CD4-positive, alpha-beta memory T cell (primary cell): ENCODE measurements around the gene AFTPH. TPM values are rescaled to one million over a fixed set of nuclear protein-coding genes. Genes with fewer than 3 reads are reported as not detected.

Source experiments
- CTCF ChIA-PET: fragments of 350-600 bp; sonication (Branson Sonifier 250); formaldehyde crosslinking; loops from one replicate; lab custom pipeline; 2021; ENCODE audit warnings: inconsistent platforms; ENCODE audit not compliant: partially characterized antibody; lab: Charles Lee
- POLR2A ChIA-PET: fragments of 350-600 bp; sonication (Branson Sonifier 250); formaldehyde crosslinking; loops from one replicate; lab custom pipeline; 2021; ENCODE audit not compliant: partially characterized antibody; lab: Charles Lee
- DNase-seq, 5 donors: peaks; one replicate each; pipeline versions ENCODE4 v3.0.0 to v3.0.0-alpha.2; 2020 to 2022; ENCODE audit warnings: mixed read lengths in 1 of 5
- H3K27ac ChIP-seq: one replicate; pipeline ENCODE4 v1.7.0; 2013; ENCODE audit warnings: low read depth, low read length
- H3K27me3 ChIP-seq: 2 replicates; pipeline ENCODE4 v1.7.0; 2013; ENCODE audit warnings: mild to moderate bottlenecking, low read length, moderate library complexity; ENCODE audit not compliant: insufficient read depth
- H3K36me3 ChIP-seq: 2 replicates; pipeline ENCODE4 v1.7.0; 2013; ENCODE audit warnings: mild to moderate bottlenecking, low read length, moderate library complexity; ENCODE audit not compliant: insufficient read depth
- H3K4me1 ChIP-seq: 2 replicates; pipeline ENCODE4 v1.7.0; 2013; ENCODE audit warnings: mild to moderate bottlenecking, low read length, moderate library complexity; ENCODE audit not compliant: insufficient read depth
- H3K4me3 ChIP-seq, 2 donors: one replicate each; pipeline ENCODE4 v1.7.0; 2013; ENCODE audit warnings: low read length in 2 of 2, mild to moderate bottlenecking in 1 of 2
- H3K9me3 ChIP-seq, 2 donors: one replicate each; pipeline ENCODE4 v1.7.0; 2013; ENCODE audit warnings: low read length in 2 of 2, control low read depth in 1 of 2; ENCODE audit not compliant: control insufficient read depth in 1 of 2
- H3K27ac Mint-ChIP-seq, 7 donors: one replicate each; pipeline ENCODE4 v1.8.0; 2020 to 2021; ENCODE audit warnings: mixed read lengths in 7 of 7, mild to moderate bottlenecking in 6 of 7, inconsistent platforms in 3 of 7, moderate library complexity in 3 of 7
- H3K27me3 Mint-ChIP-seq, 2 donors: one replicate each; pipeline ENCODE4 v1.8.0; 2020 to 2021; ENCODE audit warnings: mixed read lengths in 2 of 2
- H3K36me3 Mint-ChIP-seq, 2 donors: one replicate each; pipeline ENCODE4 v1.8.0; 2020 to 2021; ENCODE audit warnings: mixed read lengths in 2 of 2, inconsistent platforms in 1 of 2, mild to moderate bottlenecking in 1 of 2
- H3K4me1 Mint-ChIP-seq, 4 donors: one replicate each; pipeline ENCODE4 v1.8.0; 2020 to 2021; ENCODE audit warnings: mixed read lengths in 4 of 4, mild to moderate bottlenecking in 1 of 4
- H3K4me3 Mint-ChIP-seq, 8 donors: one replicate each; pipeline ENCODE4 v1.8.0; 2020 to 2021; ENCODE audit warnings: mixed read lengths in 8 of 8, mild to moderate bottlenecking in 7 of 8, moderate library complexity in 6 of 8, inconsistent platforms in 3 of 8
- H3K9me3 Mint-ChIP-seq, 8 donors: one replicate each; pipeline ENCODE4 v1.8.0; 2020 to 2021; ENCODE audit warnings: mixed read lengths in 8 of 8, mild to moderate bottlenecking in 5 of 8, inconsistent platforms in 3 of 8, moderate library complexity in 1 of 8
- intact Hi-C: fragments of 100-400 bp; cut with micrococcal nuclease; formaldehyde crosslinking; loops from one replicate; pipeline ENCODE4 v1.15.1; 2023
- polyA plus RNA-seq, 2 donors: library from polyadenylated mRNA; unstranded; fragments of 300-500 nt; fragmentation: Illumina TruSeq; gene quantifications; one replicate each; pipeline ENCODE4 v1.2.3, GENCODE V29; 2021
- total RNA-seq, 2 experiments: library from RNA; stranded (reverse); gene quantifications; one replicate each; pipeline ENCODE4 v1.2.3, GENCODE V29; 2021

The AFTPH gene
- total RNA-seq = 10 to 100 TPM; 48.3 to 48.9 TPM
- 10 to 100 TPM; 22.8 to 29.0 TPM for polyA plus RNA-seq

- ChIA-PET CTCF (interaction anchor here (0.7 to 4.9 kb wide), 43 partner anchors 9 to 704 kb away, joined by 3 to 128 read pairs (median 5); partner anchors contain the start of genes ACTR2, SERTAD2 and UGP2), POLR2A (interaction anchor here (0.6 to 4.5 kb wide), 37 partner anchors 10 to 935 kb away, joined by 3 to 55 read pairs (median 5); partner anchors contain the start of genes ACTR2, CEP68, MDH1 and RAB1A)
- peak within 1 kb of the TSS; percentile 97 to 99 (median 99) for H3K27ac Mint-ChIP-seq
These were observed at the start of gene AFTPH for GRCh38 chr2:64523666-64524603. Gene AFTPH, plus strand, starts transcription at chr2:64524328. Its CDS starts 27,147 bp downstream, at chr2:64551475.

GRCh38 chr2:64474636-64475035 is 49.5 kb upstream of the AFTPH start:
- Histone ChIP-seq H3K4me3 (no peak overlapping the region), H3K27me3 (no peaks in the 10 kb centered on the region), H3K9me3 (no peaks in the 10 kb centered on the region), H3K27ac (no peak overlapping the region), H3K36me3 (no peaks in the 10 kb centered on the region), H3K4me1 (no peaks in the 10 kb centered on the region)
- no peaks in the 10 kb centered on the region for H3K9me3 Mint-ChIP-seq
- ChIA-PET POLR2A (no interaction called here), CTCF (interaction anchor here (1.3 to 1.7 kb wide), 2 partner anchors 11 to 144 kb away, joined by 5 to 6 read pairs; no protein-coding TSS in a partner anchor)
- H3K4me3 Mint-ChIP-seq = peak overlapping the region in 1 of 8 donors; percentile 11
- peaks cover 0 to 1% (median 0%) of the 10 kb centered on the region in 4 donors for H3K4me1 Mint-ChIP-seq
- H3K36me3 Mint-ChIP-seq = no peaks in the 10 kb centered on the region
- H3K27me3 Mint-ChIP-seq = peaks cover 0 to 2% of the 10 kb centered on the region in 2 donors
- intact Hi-C loops = no loop called here
- no peak overlapping the region for H3K27ac Mint-ChIP-seq
- no peak for DNase-seq

More at GRCh38 chr2:64523666-64524603, at the start of gene AFTPH:
- peak; percentile 98 to 100 (median 99) for DNase-seq
- H3K36me3 ChIP-seq = no peaks in the 10 kb centered on the region
- H3K9me3 Mint-ChIP-seq = peaks cover 0 to 3% (median 0%) of the 10 kb centered on the region in 8 donors
- peaks cover 40% of the 10 kb centered on the region for H3K4me1 ChIP-seq
- H3K27me3 ChIP-seq = no peaks in the 10 kb centered on the region
- H3K27ac ChIP-seq = peak within 1 kb of the TSS; percentile 96
- peaks cover 32 to 50% (median 39%) of the 10 kb centered on the region in 4 donors for H3K4me1 Mint-ChIP-seq
- no peaks in the 10 kb centered on the region for H3K9me3 ChIP-seq
- H3K27me3 Mint-ChIP-seq = peaks cover 0 to 2% of the 10 kb centered on the region in 2 donors
- intact Hi-C loops = loop anchor here (1.0 to 2.0 kb wide), 15 partner anchors 83 to 936 kb away; partner anchors contain the start of genes CEP68, MDH1, PELI1 and RAB1A
- peak within 1 kb of the TSS; percentile 94 to 95 for H3K4me3 ChIP-seq
- peak within 1 kb of the TSS; percentile 99 to 100 (median 99) for H3K4me3 Mint-ChIP-seq
- H3K36me3 Mint-ChIP-seq = peaks cover 5 to 19% of the 10 kb centered on the region in 2 donors

GRCh38 chr2:64477037-64477436 is 47.1 kb upstream of the AFTPH start:
- H3K36me3 Mint-ChIP-seq = no peaks in the 10 kb centered on the region
- H3K36me3 ChIP-seq = no peaks in the 10 kb centered on the region
- ChIA-PET POLR2A (no interaction called here), CTCF (interaction anchor here (1.9 to 4.7 kb wide), 2 partner anchors 11 to 146 kb away, joined by 6 to 40 read pairs; no protein-coding TSS in a partner anchor)
- no peaks in the 10 kb centered on the region for H3K27me3 ChIP-seq
- no peak overlapping the region for H3K27ac ChIP-seq
- intact Hi-C loops = no loop called here
- no peaks in the 10 kb centered on the region for H3K9me3 ChIP-seq
- peaks cover 0 to 2% of the 10 kb centered on the region in 2 donors for H3K27me3 Mint-ChIP-seq
- H3K4me1 ChIP-seq = no peaks in the 10 kb centered on the region
- no peak for DNase-seq
- H3K4me3 Mint-ChIP-seq = no peak overlapping the region
- H3K9me3 Mint-ChIP-seq = no peaks in the 10 kb centered on the region
- H3K27ac Mint-ChIP-seq = no peak overlapping the region
- H3K4me1 Mint-ChIP-seq = peaks cover 0 to 1% (median 0%) of the 10 kb centered on the region in 4 donors
- H3K4me3 ChIP-seq = no peak overlapping the region

- Histone ChIP-seq H3K9me3 (no peaks in the 10 kb centered on the region), H3K4me1 (no peaks in the 10 kb centered on the region), H3K36me3 (no peaks in the 10 kb centered on the region), H3K4me3 (no peak overlapping the region), H3K27ac (no peak overlapping the region), H3K27me3 (no peaks in the 10 kb centered on the region)
- CTCF ChIA-PET = interaction anchor here (1.0 to 4.7 kb wide), 2 partner anchors 10 to 147 kb away, joined by 3 to 40 read pairs; no protein-coding TSS in a partner anchor
- intact Hi-C loops = no loop called here
- H3K27ac Mint-ChIP-seq = no peak overlapping the region
- no peak overlapping the region for H3K4me3 Mint-ChIP-seq
- H3K4me1 Mint-ChIP-seq = peaks cover 0 to 1% (median 0%) of the 10 kb centered on the region in 4 donors
- H3K27me3 Mint-ChIP-seq = peaks cover 0 to 2% of the 10 kb centered on the region in 2 donors
- DNase-seq = no peak
- POLR2A ChIA-PET = no interaction called here
- H3K36me3 Mint-ChIP-seq = no peaks in the 10 kb centered on the region
- H3K9me3 Mint-ChIP-seq = no peaks in the 10 kb centered on the region
These were observed 46.1 kb upstream of the AFTPH start for GRCh38 chr2:64477979-64478378.

- no peaks in the 10 kb centered on the region for H3K27me3 Mint-ChIP-seq
- Histone ChIP-seq H3K27ac (no peak overlapping the region), H3K9me3 (no peaks in the 10 kb centered on the region), H3K27me3 (no peaks in the 10 kb centered on the region), H3K4me1 (no peaks in the 10 kb centered on the region), H3K36me3 (no peaks in the 10 kb centered on the region), H3K4me3 (no peak overlapping the region)
- H3K36me3 Mint-ChIP-seq = no peaks in the 10 kb centered on the region
- POLR2A ChIA-PET = no interaction called here
- H3K4me1 Mint-ChIP-seq = peaks cover 0 to 1% (median 0%) of the 10 kb centered on the region in 4 donors
- no peaks in the 10 kb centered on the region for H3K9me3 Mint-ChIP-seq
- DNase-seq = no peak
- CTCF ChIA-PET = interaction anchor here (1.0 to 4.7 kb wide), 2 partner anchors 9 to 148 kb away, joined by 3 to 40 read pairs; no protein-coding TSS in a partner anchor
- no peak overlapping the region for H3K27ac Mint-ChIP-seq
- intact Hi-C loops = no loop called here
- no peak overlapping the region for H3K4me3 Mint-ChIP-seq
These were observed 45.5 kb upstream of the AFTPH start for GRCh38 chr2:64478502-64479230.

- no peaks in the 10 kb centered on the region for H3K9me3 ChIP-seq
- H3K9me3 Mint-ChIP-seq = no peaks in the 10 kb centered on the region
- H3K4me1 Mint-ChIP-seq = peaks cover 0 to 1% (median 0%) of the 10 kb centered on the region in 4 donors
- H3K27me3 Mint-ChIP-seq = no peaks in the 10 kb centered on the region
- H3K4me3 Mint-ChIP-seq = no peak overlapping the region
- DNase-seq = no peak
- no peaks in the 10 kb centered on the region for H3K36me3 ChIP-seq
- intact Hi-C loops = loop anchor here (10.0 kb wide), 2 partner anchors 335 to 775 kb away; partner anchors contain the start of gene PELI1
- POLR2A ChIA-PET = no interaction called here
- H3K27me3 ChIP-seq = no peaks in the 10 kb centered on the region
- no peaks in the 10 kb centered on the region for H3K36me3 Mint-ChIP-seq
- no peaks in the 10 kb centered on the region for H3K4me1 ChIP-seq
- CTCF ChIA-PET = interaction anchor here (1.3 to 13.4 kb wide), 4 partner anchors 8 to 431 kb away, joined by 3 to 312 read pairs (median 24); no protein-coding TSS in a partner anchor
- no peak overlapping the region for H3K4me3 ChIP-seq
- no peak overlapping the region for H3K27ac ChIP-seq
- H3K27ac Mint-ChIP-seq = no peak overlapping the region
These were observed 44.6 kb upstream of the AFTPH start for GRCh38 chr2:64479259-64480117.
